Endothelial cell of umbilical vein (primary cell): ENCODE results near the gene CENPP. TPM values are rescaled to one million over a fixed set of nuclear protein-coding genes. Genes with fewer than 3 reads are reported as not detected.

Source experiments
- BruUV-seq: library from RNA; stranded (reverse); fragments of 400-500 nt; replicated peaks from 2 replicates; lab custom pipeline; 2021; lab: Mats Ljungman, UMichigan
- CTCF ChIA-PET: fragments of 300-600, 350-600 bp; sonication (Branson Sonifier 250); formaldehyde crosslinking; loops from one replicate; lab custom pipeline; 2021; ENCODE audit warnings: antibody characterized with exemption, inconsistent platforms; lab: Charles Lee
- POLR2A ChIA-PET: fragments of 300-600, 350-600 bp; sonication (Branson Sonifier 250); formaldehyde crosslinking; loops from one replicate; lab custom pipeline; 2021; ENCODE audit warnings: antibody characterized with exemption, inconsistent platforms; lab: Charles Lee
- DNase-seq: peaks from one replicate; pipeline ENCODE4 v3.0.0-alpha.2; 2011; ENCODE audit warnings: low read depth, low spot score
- FAIRE-seq: peaks from 2 replicates; lab custom pipeline; 2011; peaks lifted over from hg19 to GRCh38; lab: Jason Lieb, UNC
- H2AFZ ChIP-seq: 2 replicates; pipeline ENCODE4 v1.6.0; 2012; ENCODE audit warnings: low read depth, low read length, control low read depth, inconsistent platforms
- H3K27ac ChIP-seq: 2 replicates; pipeline ENCODE4 v1.5.1; 2011; ENCODE audit warnings: low read depth, mild to moderate bottlenecking, control low read depth, low read length, moderate library complexity; ENCODE audit not compliant: insufficient read depth
- H3K27me3 ChIP-seq, 2 experiments: 2 replicates each; pipeline versions ENCODE4 v1.6.0 to v1.6.1; 2011; ENCODE audit warnings: low read length in 2 of 2, mixed read lengths in 1 of 2; ENCODE audit not compliant: control insufficient read depth in 2 of 2, insufficient read depth in 2 of 2
- H3K36me3 ChIP-seq, 2 experiments: 2 replicates in 1 of 2; 3 replicates in 1 of 2; pipeline ENCODE4 v1.5.1; 2011; ENCODE audit warnings: low read length in 2 of 2, mild to moderate bottlenecking in 1 of 2, moderate library complexity in 1 of 2; ENCODE audit not compliant: control insufficient read depth in 2 of 2, insufficient read depth in 2 of 2; ENCODE audit errors: extremely low read depth in 1 of 2
- H3K4me1 ChIP-seq: 3 replicates; pipeline ENCODE4 v1.5.1; 2011; ENCODE audit warnings: mild to moderate bottlenecking, low read length; ENCODE audit not compliant: control insufficient read depth, insufficient read depth; ENCODE audit errors: extremely low read depth
- H3K4me2 ChIP-seq: 2 replicates; pipeline ENCODE4 v1.6.1; 2011; ENCODE audit warnings: low read length, control low read depth, mixed read lengths; ENCODE audit not compliant: insufficient read depth
- H3K4me3 ChIP-seq, 3 experiments: fragments of 200-600 bp in 1 of 3; sonication (generic), shearing (Covaris generic) in 1 of 3; replicated peaks in 1 of 3; 2 replicates each; pipeline ENCODE4 v1.5.1; 2011 to 2016; ENCODE audit warnings: control low read depth in 3 of 3, low read length in 3 of 3, mild to moderate bottlenecking in 2 of 3, inconsistent platforms in 1 of 3, low read depth in 1 of 3, moderate library complexity in 1 of 3; ENCODE audit not compliant: insufficient read depth in 1 of 3
- H3K79me2 ChIP-seq: 2 replicates; pipeline ENCODE4 v1.6.0; 2012; ENCODE audit warnings: low read length, inconsistent platforms; ENCODE audit not compliant: control insufficient read depth, insufficient read depth
- H3K9ac ChIP-seq: replicated peaks from 2 replicates; pipeline ENCODE3; 2011; ENCODE audit warnings: low read length, control low read depth; ENCODE audit not compliant: insufficient read depth; ENCODE audit errors: extremely low read depth
- H3K9me1 ChIP-seq: replicated peaks from 3 replicates; pipeline ENCODE4 v1.6.0; 2011; ENCODE audit warnings: mild to moderate bottlenecking, low read length; ENCODE audit not compliant: control insufficient read depth, insufficient read depth; ENCODE audit errors: extremely low read depth
- H3K9me3 ChIP-seq: replicated peaks from 2 replicates; pipeline ENCODE4 v1.5.1; 2012; ENCODE audit warnings: low read length, inconsistent platforms; ENCODE audit not compliant: control insufficient read depth, insufficient read depth
- H4K20me1 ChIP-seq: replicated peaks from 2 replicates; pipeline ENCODE3; 2011; ENCODE audit warnings: mild to moderate bottlenecking, low read length; ENCODE audit not compliant: control insufficient read depth, insufficient read depth; ENCODE audit errors: extremely low read depth
- CTCF ChIP-seq, 2 donors: IDR thresholded peaks; 1 replicate in 1 of 2; 2 replicates in 1 of 2; pipeline ENCODE4 v1.5.1; 2011; ENCODE audit warnings: low read length in 2 of 2, mild to moderate bottlenecking in 2 of 2, moderate library complexity in 2 of 2, control low read depth in 1 of 2, inconsistent platforms in 1 of 2, low read depth in 1 of 2; ENCODE audit not compliant: insufficient read depth in 1 of 2; ENCODE audit errors: extremely low read depth in 1 of 2
- EZH2 ChIP-seq: IDR thresholded peaks from 2 replicates; pipeline ENCODE4 v1.6.1; 2012; ENCODE audit warnings: borderline replicate concordance, low read depth, mild to moderate bottlenecking, moderate library complexity, low read length, inconsistent platforms; ENCODE audit not compliant: severe bottlenecking
- FOS ChIP-seq: IDR thresholded peaks from 2 replicates; pipeline ENCODE4 v1.6.1; 2011; ENCODE audit warnings: mild to moderate bottlenecking, low read length, moderate library complexity, borderline replicate concordance; ENCODE audit not compliant: insufficient read depth
- GATA2 ChIP-seq: IDR thresholded peaks from 2 replicates; pipeline ENCODE4 v1.7.0; 2011; ENCODE audit warnings: low read depth, mild to moderate bottlenecking, moderate library complexity, mixed read lengths, low read length; ENCODE audit not compliant: insufficient read length, insufficient read depth
- JUN ChIP-seq: IDR thresholded peaks from 2 replicates; pipeline ENCODE4 v1.6.1; 2011; ENCODE audit warnings: borderline replicate concordance, low read depth; ENCODE audit not compliant: insufficient read length, insufficient read depth
- MAX ChIP-seq: IDR thresholded peaks from 2 replicates; pipeline ENCODE4 v1.6.1; 2011; ENCODE audit not compliant: insufficient read depth, insufficient read length
- MYC ChIP-seq: IDR thresholded peaks from one replicate; pipeline ENCODE4 v1.6.1; 2011; ENCODE audit warnings: mild to moderate bottlenecking, low read depth, low read length
- POLR2A ChIP-seq: IDR thresholded peaks from 2 replicates; pipeline ENCODE4 v1.6.1; 2012; ENCODE audit warnings: low read depth, mild to moderate bottlenecking, control low read depth, low read length
- POLR2AphosphoS5 ChIP-seq: IDR thresholded peaks from 2 replicates; pipeline ENCODE4 v1.6.1; 2012; ENCODE audit warnings: low read depth, mild to moderate bottlenecking, control low read depth, low read length, moderate library complexity; ENCODE audit not compliant: insufficient read depth
- dilution Hi-C: fragments of 300-500 bp; cut with MboI; formaldehyde crosslinking; loops from one replicate; pipeline ENCODE4 v1.15.0; 2019; ENCODE audit warnings: low sequenced_read_pairs; ENCODE audit not compliant: extremely low pct_ligation_motif_present
- intact Hi-C: fragments of 100-400 bp; cut with micrococcal nuclease; formaldehyde crosslinking; loops from one replicate; pipeline ENCODE4 v1.10.0; 2022
- polyA plus RNA-seq, 4 experiments: library from polyadenylated mRNA; depleted of rRNA in 3 of 4; stranded (reverse) in 3 of 4; unstranded in 1 of 4; fragments of >200 nt; gene quantifications; 2 replicates each; pipeline versions ENCODE4 v1.2.1 to v1.2.3, GENCODE V29; 2011 to 2012; ENCODE audit warnings: missing spikeins in 1 of 4
- total RNA-seq: library from RNA; stranded (reverse); gene quantifications from 2 replicates; pipeline ENCODE4 v1.2.3, GENCODE V29; 2021

CENPP gene
- total and polyA plus RNA-seq, 2 donors (not counting 3 experiments of a cell fraction or from before 2014, with no cell fraction given) = 1.2 to 12.0 TPM

GRCh38 chr9:92616199-92616641, 290.5 kb downstream of the CENPP start:
- H3K79me2 ChIP-seq = no peaks in the 10 kb centered on the region
- H2AFZ ChIP-seq = no peak overlapping the region
- H3K9me1 ChIP-seq = no peaks in the 10 kb centered on the region
- no peaks in the 10 kb centered on the region for H4K20me1 ChIP-seq
- H3K9ac ChIP-seq = no peak overlapping the region
- H3K4me2 ChIP-seq = no peak overlapping the region
- no peak overlapping the region for H3K27ac ChIP-seq
- TF ChIP-seq MAX = no peak
- TF ChIP-seq JUN = no peak
- TF ChIP-seq POLR2A = no peak
- TF ChIP-seq POLR2AphosphoS5 = no peak
- TF ChIP-seq CTCF (IDR thresholded peaks at IDR 0.05; ENCODE audit: extremely low read depth in 1 of 2, insufficient read depth in 1 of 2, low read depth in 1 of 2, low read length in 2 of 2) = no peak
- TF ChIP-seq GATA2 = no peak
- no peak for TF ChIP-seq EZH2
- TF ChIP-seq FOS = no peak
- TF ChIP-seq MYC = no peak
- BruUV-seq = no TSS peak
- H3K36me3 ChIP-seq = peaks cover 19 to 30% of the 10 kb centered on the region in 2 experiments
- dilution Hi-C loops = no loop called here
- ChIA-PET POLR2A (no interaction called here), CTCF (interaction anchor here (1.1 to 1.2 kb wide), 3 partner anchors 8 to 283 kb away, joined by 3 to 4 read pairs (median 3); no protein-coding TSS in a partner anchor)
- no peaks in the 10 kb centered on the region for H3K27me3 ChIP-seq
- no peak overlapping the region for H3K4me3 ChIP-seq
- intact Hi-C loops = no loop called here
- FAIRE-seq (no peak), DNase-seq (no peak)
- H3K9me3 ChIP-seq = no peaks in the 10 kb centered on the region
- H3K4me1 ChIP-seq = no peaks in the 10 kb centered on the region
